HG03442 (cell line): ENCODE measurements around the gene SFMBT1.

ENCODE experiments used
- ATAC-seq: cut with Tn5 transposase; IDR thresholded peaks from one replicate; pipeline ENCODE4 v1.9.1; 2021; ENCODE audit warnings: mild to moderate bottlenecking, moderate library complexity; ENCODE audit not compliant: unreplicated experiment

The SFMBT1 gene

GRCh38 chr3:52890735-52891134 is 155.1 kb downstream of the SFMBT1 start:
- ATAC-seq: no peak

GRCh38 chr3:52889901-52890300 is 156.0 kb downstream of the SFMBT1 start:
- no peak for ATAC-seq

- no peak for ATAC-seq
These were observed 158.7 kb downstream of the SFMBT1 start for GRCh38 chr3:52887166-52887565.

- ATAC-seq: no peak
These were observed 159.7 kb downstream of the SFMBT1 start for GRCh38 chr3:52886049-52886730.

- ATAC-seq: no peak
These were observed 163.5 kb downstream of the SFMBT1 start for GRCh38 chr3:52882377-52882776.

- ATAC-seq: no peak
These were observed 164.0 kb downstream of the SFMBT1 start for GRCh38 chr3:52881871-52882270.

GRCh38 chr3:52880474-52880873 is 165.4 kb downstream of the SFMBT1 start:
- peak; percentile 77 for ATAC-seq

GRCh38 chr3:52880047-52880446 is 165.8 kb downstream of the SFMBT1 start:
- ATAC-seq: peak; percentile 12

- no peak for ATAC-seq
These were observed 166.3 kb downstream of the SFMBT1 start for GRCh38 chr3:52879581-52879980.

GRCh38 chr3:52879090-52879489 is 166.8 kb downstream of the SFMBT1 start:
- ATAC-seq: no peak

GRCh38 chr3:52877085-52877484 is 168.8 kb downstream of the SFMBT1 start:
- no peak for ATAC-seq

- ATAC-seq: no peak
These were observed 170.8 kb downstream of the SFMBT1 start for GRCh38 chr3:52874864-52875587.

GRCh38 chr3:52874160-52874701 is 171.6 kb downstream of the SFMBT1 start:
- no peak for ATAC-seq

- no peak for ATAC-seq
These were observed 172.3 kb downstream of the SFMBT1 start for GRCh38 chr3:52873433-52874159.

- no peak for ATAC-seq
These were observed 173.6 kb downstream of the SFMBT1 start for GRCh38 chr3:52872245-52872644.

GRCh38 chr3:52871761-52872160 is 174.1 kb downstream of the SFMBT1 start:
- no peak for ATAC-seq

GRCh38 chr3:52870471-52870870 is 175.4 kb downstream of the SFMBT1 start:
- ATAC-seq: no peak

- no peak for ATAC-seq
These were observed 179.4 kb downstream of the SFMBT1 start for GRCh38 chr3:52866427-52866826.

GRCh38 chr3:52865994-52866393 is 179.9 kb downstream of the SFMBT1 start:
- no peak for ATAC-seq

GRCh38 chr3:52860424-52860768 is 185.5 kb downstream of the SFMBT1 start:
- no peak for ATAC-seq

- ATAC-seq: no peak
These were observed 186.0 kb downstream of the SFMBT1 start for GRCh38 chr3:52859686-52860423.
